HepG2 (cell line): Measurements from ENCODE around the gene KRTAP5-2. TPM values are rescaled to one million over a fixed set of nuclear protein-coding genes. Genes with fewer than 3 reads are reported as not detected.

ENCODE experiments used
- AKAP8 ChIP-seq: sonication (generic); formaldehyde crosslinking; IDR thresholded peaks from 2 replicates; pipeline ENCODE4 v1.5.1; 2020; ENCODE audit warnings: mild to moderate bottlenecking, missing genetic modification reagents
- CCDC6 ChIP-seq: sonication (generic); formaldehyde crosslinking; IDR thresholded peaks from 2 replicates; pipeline ENCODE4 v1.8.1; 2022; ENCODE audit warnings: mild to moderate bottlenecking, missing genetic modification reagents, moderate library complexity
- CTCF ChIP-seq: sonication (generic); formaldehyde crosslinking; IDR thresholded peaks from 2 replicates; pipeline ENCODE4 v1.5.0; 2020; ENCODE audit warnings: mild to moderate bottlenecking, missing genetic modification reagents, moderate library complexity
- ESRRA ChIP-seq: sonication (generic); formaldehyde crosslinking; IDR thresholded peaks from 2 replicates; pipeline ENCODE4 v1.5.1; 2020; ENCODE audit warnings: mild to moderate bottlenecking, low read depth, missing genetic modification reagents
- GMEB1 ChIP-seq: sonication (generic); formaldehyde crosslinking; IDR thresholded peaks from 2 replicates; pipeline ENCODE4 v1.5.1; 2020; ENCODE audit warnings: missing genetic modification reagents, mild to moderate bottlenecking, borderline replicate concordance
- HNF4G ChIP-seq, 2 experiments: sonication (generic) in 1 of 2; formaldehyde crosslinking in 1 of 2; IDR thresholded peaks; 2 replicates each; pipeline versions ENCODE4 v1.4.0 to v1.6.1; 2011 to 2020; ENCODE audit warnings: borderline replicate concordance in 2 of 2, low read depth in 2 of 2, mild to moderate bottlenecking in 2 of 2, low read length in 1 of 2, missing genetic modification reagents in 1 of 2, moderate library complexity in 1 of 2
- IKZF4 ChIP-seq: sonication (generic); formaldehyde crosslinking; IDR thresholded peaks from 2 replicates; pipeline ENCODE4 v1.5.1; 2020; ENCODE audit warnings: borderline replicate concordance, mild to moderate bottlenecking, low read depth, missing genetic modification reagents; ENCODE audit errors: not compliant biosample characterization
- LBX2 ChIP-seq: sonication (generic); formaldehyde crosslinking; IDR thresholded peaks from 2 replicates; pipeline ENCODE4 v1.5.0; 2020; ENCODE audit warnings: missing genetic modification reagents, mild to moderate bottlenecking, borderline replicate concordance
- NR2F1 ChIP-seq, 2 experiments: fragments of 450-650 bp in 1 of 2; formaldehyde crosslinking in 1 of 2; IDR thresholded peaks; 2 replicates each; pipeline versions ENCODE4 v1.5.0 to v1.6.1; 2016 to 2020; ENCODE audit warnings: mild to moderate bottlenecking in 1 of 2, missing compliant biosample characterization in 1 of 2, missing genetic modification reagents in 1 of 2, moderate library complexity in 1 of 2
- NR2F2 ChIP-seq: IDR thresholded peaks from 2 replicates; pipeline ENCODE4 v1.6.1; 2012; ENCODE audit warnings: low read depth, inconsistent platforms, borderline replicate concordance
- PHF20 ChIP-seq: sonication (generic); formaldehyde crosslinking; IDR thresholded peaks from 2 replicates; pipeline ENCODE4 v1.5.0; 2020; ENCODE audit warnings: mild to moderate bottlenecking, missing genetic modification reagents
- SP2 ChIP-seq: sonication (generic); formaldehyde crosslinking; IDR thresholded peaks from 2 replicates; pipeline ENCODE4 v1.5.1; 2020; ENCODE audit warnings: mild to moderate bottlenecking, missing genetic modification reagents
- YEATS2 ChIP-seq: sonication (generic); formaldehyde crosslinking; IDR thresholded peaks from 2 replicates; pipeline ENCODE4 v1.4.0; 2020; ENCODE audit warnings: missing genetic modification reagents, borderline replicate concordance
- ZEB1 ChIP-seq: IDR thresholded peaks from 2 replicates; pipeline ENCODE4 v1.6.1; 2012; ENCODE audit warnings: mild to moderate bottlenecking, low read depth, inconsistent platforms; ENCODE audit not compliant: insufficient replicate concordance
- ZKSCAN8 ChIP-seq: IDR thresholded peaks from 2 replicates; pipeline ENCODE4 v1.6.1; 2016; ENCODE audit warnings: borderline replicate concordance, missing genetic modification reagents, missing compliant biosample characterization
- ZNF225 ChIP-seq: sonication (generic); formaldehyde crosslinking; IDR thresholded peaks from 2 replicates; pipeline ENCODE4 v1.4.0; 2020; ENCODE audit warnings: mild to moderate bottlenecking, missing genetic modification reagents
- ZNF281 ChIP-seq: sonication (generic); formaldehyde crosslinking; IDR thresholded peaks from 2 replicates; pipeline ENCODE4 v1.4.0; 2020; ENCODE audit warnings: missing genetic modification reagents, borderline replicate concordance
- ZNF574 ChIP-seq: sonication (generic); formaldehyde crosslinking; IDR thresholded peaks from 2 replicates; pipeline ENCODE4 v1.4.0; 2020; ENCODE audit warnings: missing genetic modification reagents
- polyA plus RNA-seq, 8 experiments: library from polyadenylated mRNA; depleted of rRNA in 3 of 8; stranded (reverse) in 7 of 8; unstranded in 1 of 8; fragments of >200 nt; fragmentation: Illumina TruSeq in 4 of 8; extraction: Trizol in 4 of 8; gene quantifications; 2 replicates each; pipeline versions ENCODE4 v1.2.1 to v1.2.3, GENCODE V29; 2011 to 2016; ENCODE audit warnings: low read depth in 4 of 8, missing spikeins in 1 of 8, mixed read lengths in 1 of 8; ENCODE audit not compliant: insufficient read depth in 1 of 8
- total RNA-seq, 5 experiments: library from RNA; depleted of rRNA; stranded (reverse); fragments of >200 nt; fragmentation: Illumina TruSeq; extraction: Trizol; gene quantifications; 2 replicates each; pipeline ENCODE4 v1.2.3, GENCODE V29; 2016; ENCODE audit warnings: low read depth in 1 of 5

The KRTAP5-2 gene
- total and polyA plus RNA-seq, 2 of the 13 experiments (the other 11 are each of a cell fraction or from before 2014, with no cell fraction given) = not detected

GRCh38 chr11:1574238-1574932 lies 23.7 kb downstream of the KRTAP5-2 start (continued):
- TF ChIP-seq ZNF574 (CRISPR knock-in tag) (0 out of 2 replicates have a peak, but pooled peaks have one; percentile 22), CCDC6 (CRISPR knock-in tag) (0 out of 2 replicates have a peak, but pooled peaks have one; percentile 38), IKZF4 (CRISPR knock-in tag) (no peak), CTCF (CRISPR knock-in tag) (peak; percentile 71), ZEB1 (peak; percentile 22), NR2F1 (CRISPR knock-in tag; IDR thresholded peaks at IDR 0.05) (no peak), ZNF281 (CRISPR knock-in tag) (no peak), SP2 (CRISPR knock-in tag) (no peak), YEATS2 (CRISPR knock-in tag) (no peak), ZNF225 (CRISPR knock-in tag) (peak; percentile 20; the same call in 1 of the 2 replicates), AKAP8 (CRISPR knock-in tag) (peak; percentile 78; the same call in 1 of the 2 replicates), ESRRA (CRISPR knock-in tag) (peak; percentile 60; the same call in 1 of the 2 replicates), PHF20 (CRISPR knock-in tag) (no peak), NR2F2 (no peak), HNF4G (IDR thresholded peaks at IDR 0.05; ENCODE audit: borderline replicate concordance, low read depth, low read length) (0 out of 2 replicates have a peak, but pooled peaks have one; percentile 15), HNF4G (CRISPR knock-in tag; IDR thresholded peaks at IDR 0.05; ENCODE audit: borderline replicate concordance, low read depth) (no peak), LBX2 (CRISPR knock-in tag) (no peak), ZKSCAN8 (CRISPR knock-in tag) (no peak), GMEB1 (no peak)
